H1 (cell line): ENCODE measurements around the gene ANKMY2.

Experiments used
- ATF2 ChIP-seq: IDR thresholded peaks from 2 replicates; pipeline ENCODE4 v1.6.1; 2012; ENCODE audit warnings: low read length, inconsistent platforms
- BRCA1 ChIP-seq: IDR thresholded peaks from 2 replicates; pipeline ENCODE4 v1.6.1; 2012; ENCODE audit warnings: low read depth, low read length, improper control_type of control experiment
- CHD1 ChIP-seq: IDR thresholded peaks from 2 replicates; pipeline ENCODE4 v1.6.1; 2012; ENCODE audit warnings: low read depth, low read length, improper control_type of control experiment
- CTCF ChIP-seq, 3 experiments: IDR thresholded peaks; 1 replicate in 2 of 3; 2 replicates in 1 of 3; pipeline versions ENCODE4 v1.5.1 to v1.6.1; 2011; ENCODE audit warnings: low read length in 3 of 3, mild to moderate bottlenecking in 3 of 3, inconsistent platforms in 2 of 3, low read depth in 1 of 3, moderate library complexity in 1 of 3; ENCODE audit not compliant: insufficient read depth in 1 of 3; ENCODE audit errors: control extremely low read depth in 1 of 3
- EZH2 ChIP-seq: fragments of 200-600 bp; sonication (generic); IDR thresholded peaks from 2 replicates; pipeline ENCODE4 v1.7.1; 2012; ENCODE audit warnings: low read depth, mild to moderate bottlenecking, moderate library complexity, low read length, inconsistent platforms; ENCODE audit not compliant: severe bottlenecking
- FOSL1 ChIP-seq: IDR thresholded peaks from 2 replicates; pipeline ENCODE4 v1.6.1; 2011; ENCODE audit warnings: mild to moderate bottlenecking, low read depth, low read length, moderate library complexity; ENCODE audit not compliant: insufficient read depth
- POLR2A ChIP-seq, 2 experiments: IDR thresholded peaks; 1 replicate in 1 of 2; 2 replicates in 1 of 2; pipeline ENCODE4 v1.6.1; 2011; ENCODE audit warnings: low read depth in 2 of 2, low read length in 2 of 2, mild to moderate bottlenecking in 2 of 2; ENCODE audit errors: control extremely low read depth in 1 of 2
- POLR2AphosphoS5 ChIP-seq: IDR thresholded peaks from 2 replicates; pipeline ENCODE4 v1.6.1; 2011; ENCODE audit warnings: low read depth, low read length
- SIN3A ChIP-seq, 2 experiments: IDR thresholded peaks in 1 of 2; conservative IDR thresholded peaks in 1 of 2; 2 replicates each; pipeline ENCODE4 v1.6.1; 2011 to 2012; ENCODE audit warnings: low read length in 2 of 2, improper control_type of control experiment in 1 of 2, low read depth in 1 of 2, mild to moderate bottlenecking in 1 of 2
- TAF1 ChIP-seq: IDR thresholded peaks from 2 replicates; pipeline ENCODE4 v1.6.1; 2011; ENCODE audit warnings: mild to moderate bottlenecking, low read depth, low read length
- ZNF274 ChIP-seq: IDR thresholded peaks from 2 replicates; pipeline ENCODE4 v1.7.0; 2012; ENCODE audit warnings: low read length, borderline replicate concordance; ENCODE audit errors: extremely low read depth

GRCh38 chr7:16563281-16564022, 82.1 kb downstream of the ANKMY2 start:
- TF ChIP-seq CTCF (IDR thresholded peaks at IDR 0.05; ENCODE audit: control extremely low read depth in 1 of 3, insufficient read depth in 1 of 3, low read depth in 1 of 3, low read length in 3 of 3) = no peak
- no peak for TF ChIP-seq ZNF274
- TF ChIP-seq ATF2 = no peak
- no peak for TF ChIP-seq EZH2
- TF ChIP-seq SIN3A (conservative IDR thresholded peaks at IDR 0.05 in 1 of 2, IDR thresholded peaks at IDR 0.05 in 1 of 2; ENCODE audit: low read depth in 1 of 2, low read length in 2 of 2) = no peak
- no peak for TF ChIP-seq CHD1
- no peak for TF ChIP-seq FOSL1
- no peak for TF ChIP-seq POLR2AphosphoS5
- TF ChIP-seq POLR2A (IDR thresholded peaks at IDR 0.05; ENCODE audit: control extremely low read depth in 1 of 2, low read depth in 2 of 2, low read length in 2 of 2) = no peak
- TF ChIP-seq BRCA1 = no peak
- TF ChIP-seq TAF1 = no peak
